LNCAP (cell line): ENCODE measurements around the gene TRANK1.

Experiments
- TF ChIP-seq, protein P1 (sequence below): fragments of 450-650 bp; IDR thresholded peaks from 2 replicates; pipeline ENCODE4 v1.5.1; 2017; ENCODE audit warnings: mild to moderate bottlenecking

TRANK1 gene

DNA sequence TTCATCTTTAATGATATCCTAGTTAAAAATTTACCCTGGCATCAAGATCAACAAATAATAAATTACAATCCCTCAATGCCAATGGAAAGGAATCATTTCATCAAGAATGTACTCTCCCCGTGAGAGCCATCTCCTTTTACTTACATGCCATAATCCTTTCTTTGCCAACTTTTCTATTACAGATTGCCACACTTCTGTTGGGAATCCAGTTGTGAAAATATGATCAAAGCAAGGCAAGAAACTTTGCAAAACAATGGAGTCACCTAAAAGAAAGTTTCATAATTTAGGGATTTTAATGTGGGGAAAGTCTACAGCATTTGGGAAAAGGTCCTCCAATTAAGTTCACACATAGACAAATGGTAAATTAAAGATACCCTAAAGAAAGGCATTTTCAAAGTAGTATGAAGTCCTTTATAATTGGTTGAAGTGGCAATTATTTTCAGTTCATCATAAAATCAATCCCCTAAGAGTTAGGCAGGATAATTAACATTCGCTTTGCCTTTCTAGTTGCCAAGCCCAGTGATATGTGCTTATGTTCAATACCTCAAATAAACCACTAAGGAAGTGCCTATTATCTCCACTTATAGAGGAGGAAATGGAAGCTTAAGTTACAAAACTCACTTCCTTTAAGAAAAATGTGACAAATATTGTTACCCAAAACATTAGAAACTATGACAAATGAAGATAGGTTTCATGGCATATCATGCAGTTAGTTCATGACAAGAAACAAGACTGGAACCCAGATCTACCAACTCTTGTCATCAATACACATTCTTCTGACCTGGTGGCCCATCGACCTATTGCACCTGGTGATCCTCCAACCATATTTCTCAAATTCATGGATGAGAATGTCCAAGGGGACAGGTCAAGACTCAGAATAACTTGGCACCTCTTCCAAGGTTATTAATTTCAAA is 49.1 kb downstream of the TRANK1 start:
- TF ChIP-seq, protein P1, sequence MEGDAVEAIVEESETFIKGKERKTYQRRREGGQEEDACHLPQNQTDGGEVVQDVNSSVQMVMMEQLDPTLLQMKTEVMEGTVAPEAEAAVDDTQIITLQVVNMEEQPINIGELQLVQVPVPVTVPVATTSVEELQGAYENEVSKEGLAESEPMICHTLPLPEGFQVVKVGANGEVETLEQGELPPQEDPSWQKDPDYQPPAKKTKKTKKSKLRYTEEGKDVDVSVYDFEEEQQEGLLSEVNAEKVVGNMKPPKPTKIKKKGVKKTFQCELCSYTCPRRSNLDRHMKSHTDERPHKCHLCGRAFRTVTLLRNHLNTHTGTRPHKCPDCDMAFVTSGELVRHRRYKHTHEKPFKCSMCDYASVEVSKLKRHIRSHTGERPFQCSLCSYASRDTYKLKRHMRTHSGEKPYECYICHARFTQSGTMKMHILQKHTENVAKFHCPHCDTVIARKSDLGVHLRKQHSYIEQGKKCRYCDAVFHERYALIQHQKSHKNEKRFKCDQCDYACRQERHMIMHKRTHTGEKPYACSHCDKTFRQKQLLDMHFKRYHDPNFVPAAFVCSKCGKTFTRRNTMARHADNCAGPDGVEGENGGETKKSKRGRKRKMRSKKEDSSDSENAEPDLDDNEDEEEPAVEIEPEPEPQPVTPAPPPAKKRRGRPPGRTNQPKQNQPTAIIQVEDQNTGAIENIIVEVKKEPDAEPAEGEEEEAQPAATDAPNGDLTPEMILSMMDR = no peak

DNA sequence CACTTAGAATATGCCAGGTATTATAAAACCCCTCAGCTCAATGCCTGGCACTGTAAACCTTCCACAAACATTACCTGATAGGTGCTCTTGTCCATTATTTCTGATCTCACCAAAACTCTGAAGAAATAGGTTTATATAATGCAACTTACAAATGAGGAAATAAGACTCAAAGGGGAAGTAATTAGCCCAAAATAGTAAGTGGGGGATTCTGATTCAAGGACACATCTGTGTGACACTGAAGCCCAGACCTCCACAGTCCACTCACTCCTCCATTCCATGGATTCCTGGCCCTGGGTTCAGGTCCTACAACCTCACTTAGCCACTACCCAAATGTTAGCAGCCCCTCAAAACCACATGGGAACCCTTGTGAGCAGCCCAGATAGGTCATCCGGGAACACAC is 49.9 kb downstream of the TRANK1 start:
- TF ChIP-seq, protein P1 = no peak

DNA sequence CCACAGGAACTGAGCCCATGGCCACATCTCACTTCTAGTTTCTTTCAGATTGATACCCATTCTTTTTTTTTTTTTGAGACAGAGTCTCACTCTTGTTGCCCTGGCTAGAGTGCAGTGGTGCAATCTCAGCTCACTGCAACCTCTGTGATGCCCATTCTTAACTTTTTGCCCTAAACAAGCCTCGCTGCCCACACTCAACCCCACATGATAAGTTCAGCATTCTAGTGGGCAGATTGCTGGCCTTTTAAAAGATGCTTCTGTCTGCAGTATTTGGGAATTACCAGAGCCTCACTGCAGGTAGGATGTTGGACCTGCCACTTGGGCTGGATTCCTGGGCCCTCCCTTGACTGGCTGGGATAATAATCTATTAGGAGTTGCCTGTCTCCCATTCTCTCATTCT is 51.0 kb downstream of the TRANK1 start:
- TF ChIP-seq, protein P1 = no peak

DNA sequence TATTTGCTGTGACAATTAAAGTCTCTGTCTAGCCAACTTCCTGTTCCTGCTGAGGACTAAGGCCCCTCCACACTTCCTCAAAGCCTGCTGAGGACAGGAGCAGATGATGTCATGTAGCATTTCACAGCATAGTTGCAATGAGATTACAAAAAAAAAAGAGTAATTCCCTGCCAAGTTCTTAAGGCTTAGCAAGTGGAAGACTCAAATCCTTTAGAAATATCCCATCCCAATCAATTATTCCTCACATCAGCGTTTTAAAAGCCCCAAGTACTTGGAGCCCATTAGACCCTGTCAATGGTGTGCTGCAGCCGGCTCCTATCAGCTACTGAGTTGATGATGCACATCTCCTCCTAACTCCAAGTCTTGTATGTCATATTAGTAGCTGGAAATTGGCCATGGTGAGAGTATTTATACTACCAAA is 51.7 kb downstream of the TRANK1 start:
- TF ChIP-seq, protein P1 = no peak

DNA sequence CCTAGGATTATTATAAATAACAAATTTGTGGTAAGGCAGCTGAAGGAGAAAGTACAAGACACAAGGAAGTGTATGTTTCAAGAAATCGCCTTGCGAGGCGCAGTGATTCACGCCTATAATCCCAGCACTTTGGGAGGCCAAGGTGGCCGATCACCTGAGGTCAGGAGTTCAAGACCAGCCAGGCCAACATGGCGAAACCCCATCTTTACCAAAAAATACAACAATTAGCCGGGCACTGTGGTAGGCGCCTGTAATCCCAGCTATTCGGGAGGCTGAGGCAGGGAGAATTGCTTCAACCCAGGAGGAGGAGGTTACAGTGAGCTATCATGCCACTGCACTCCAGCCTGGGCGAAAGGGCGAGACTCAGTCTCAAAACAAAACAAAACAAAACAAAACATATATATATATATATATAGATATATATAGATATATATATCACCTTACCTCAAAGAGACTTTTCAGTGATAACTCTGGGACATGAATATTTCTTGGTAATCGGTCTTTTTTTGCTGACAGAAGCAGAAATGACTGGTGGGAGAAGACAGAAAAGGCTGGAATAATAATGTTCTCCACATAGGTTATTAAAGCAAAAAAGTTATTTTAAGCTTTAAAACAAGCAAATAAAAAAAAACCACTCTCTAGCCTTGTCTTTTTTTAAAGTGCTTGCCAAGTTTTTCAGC is 52.3 kb downstream of the TRANK1 start:
- TF ChIP-seq, protein P1 = no peak

DNA sequence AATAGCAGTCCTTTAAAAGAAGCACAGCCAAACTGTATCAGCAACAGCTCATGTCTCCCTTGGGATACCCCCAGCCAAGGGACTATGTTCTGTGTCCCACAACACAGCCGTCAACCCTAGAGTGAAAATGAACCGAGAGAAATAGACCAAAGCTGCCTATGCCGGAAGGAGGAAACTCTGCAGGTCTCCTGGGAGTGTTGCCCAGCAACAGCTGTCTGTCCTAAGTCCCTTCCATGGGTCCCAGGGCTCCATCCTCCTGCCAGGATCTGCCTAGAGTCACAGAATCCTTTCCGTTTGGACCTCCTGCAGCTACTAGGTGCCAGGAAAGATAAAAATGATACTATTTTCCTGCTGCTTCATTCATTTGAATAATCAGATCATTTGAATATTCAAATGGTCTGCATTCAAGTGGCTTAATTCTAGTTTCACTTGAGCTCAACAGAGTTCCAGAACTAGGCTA is 53.1 kb downstream of the TRANK1 start:
- TF ChIP-seq, protein P1 = no peak

DNA sequence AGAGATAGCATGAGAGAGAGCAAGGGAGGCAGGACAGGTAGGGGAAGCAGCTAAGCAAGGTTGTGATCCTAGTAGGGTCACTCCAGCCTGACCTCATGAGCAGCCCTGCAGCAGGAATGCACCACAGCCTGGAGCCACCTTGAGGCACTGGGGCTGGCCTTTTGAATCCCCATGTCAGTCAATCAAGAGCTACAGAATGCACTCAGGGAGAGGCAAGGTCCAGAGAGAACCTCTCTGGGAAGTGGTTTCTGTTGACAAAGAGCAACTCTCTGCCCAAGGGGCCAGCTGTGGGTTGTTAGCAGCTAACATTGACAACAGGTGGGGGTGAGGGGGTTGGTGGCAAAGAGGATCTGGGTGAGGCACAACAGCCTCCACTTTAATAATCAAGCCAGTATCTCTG is 54.6 kb downstream of the TRANK1 start:
- TF ChIP-seq, protein P1 = no peak
